Fibroblast of lung (primary cell): ENCODE measurements around the gene GRAMD2B. TPM values are rescaled to one million over a fixed set of nuclear protein-coding genes. Genes with fewer than 3 reads are reported as not detected.

Experiments
- DNase-seq, 2 donors: peaks; one replicate each; pipeline versions ENCODE4 v3.0.0 to v3.0.0-alpha.2; 2010; ENCODE audit warnings: low read depth in 2 of 2
- H2AFZ ChIP-seq: 2 replicates; pipeline ENCODE4 v1.5.1; 2012; ENCODE audit warnings: low read length, control low read depth, inconsistent platforms
- H3K27ac ChIP-seq: 2 replicates; pipeline ENCODE4 v1.5.1; 2011; ENCODE audit warnings: low read length, control low read depth; ENCODE audit not compliant: insufficient read depth
- H3K27me3 ChIP-seq: 2 replicates; pipeline ENCODE4 v1.5.1; 2011; ENCODE audit warnings: mild to moderate bottlenecking, low read length; ENCODE audit not compliant: control insufficient read depth, insufficient read depth
- H3K36me3 ChIP-seq: 2 replicates; pipeline ENCODE4 v1.5.1; 2011; ENCODE audit warnings: low read length; ENCODE audit not compliant: control insufficient read depth, insufficient read depth
- H3K4me1 ChIP-seq: 2 replicates; pipeline ENCODE4 v1.5.1; 2011; ENCODE audit warnings: low read length; ENCODE audit not compliant: control insufficient read depth, insufficient read depth; ENCODE audit errors: extremely low read depth
- H3K4me2 ChIP-seq: 2 replicates; pipeline ENCODE4 v1.5.1; 2011; ENCODE audit warnings: low read length, control low read depth; ENCODE audit not compliant: insufficient read depth; ENCODE audit errors: extremely low read depth
- H3K4me3 ChIP-seq, 4 experiments: fragments of 200-600 bp in 1 of 4; sonication (generic) in 1 of 4; replicated peaks in 1 of 4; 2 replicates each; pipeline ENCODE4 v1.5.1; 2011 to 2016; ENCODE audit warnings: low read length in 4 of 4, low read depth in 3 of 4, mild to moderate bottlenecking in 3 of 4, control low read depth in 2 of 4, inconsistent platforms in 1 of 4, mixed read lengths in 1 of 4; ENCODE audit not compliant: insufficient read depth in 1 of 4; ENCODE audit errors: control extremely low read depth in 1 of 4
- H3K79me2 ChIP-seq: 2 replicates; pipeline ENCODE4 v1.5.1; 2012; ENCODE audit warnings: mild to moderate bottlenecking, low read length, inconsistent platforms; ENCODE audit not compliant: control insufficient read depth, insufficient read depth
- H3K9ac ChIP-seq: 2 replicates; pipeline ENCODE4 v1.5.1; 2011; ENCODE audit warnings: mild to moderate bottlenecking, low read length, control low read depth; ENCODE audit not compliant: insufficient read depth
- H3K9me3 ChIP-seq: 2 replicates; pipeline ENCODE4 v1.5.1; 2012; ENCODE audit warnings: low read depth, low read length; ENCODE audit not compliant: control insufficient read depth, insufficient read depth
- H4K20me1 ChIP-seq: 2 replicates; pipeline ENCODE4 v1.5.1; 2011; ENCODE audit warnings: low read length; ENCODE audit not compliant: control insufficient read depth, insufficient read depth; ENCODE audit errors: extremely low read depth
- CTCF ChIP-seq, 2 donors: IDR thresholded peaks in 1 of 2; conservative IDR thresholded peaks in 1 of 2; 1 replicate in 1 of 2; 2 replicates in 1 of 2; pipeline ENCODE4 v1.5.1; 2011 to 2012; ENCODE audit warnings: low read length in 2 of 2, control low read depth in 1 of 2, inconsistent platforms in 1 of 2, low read depth in 1 of 2, mild to moderate bottlenecking in 1 of 2
- EZH2 ChIP-seq: IDR thresholded peaks from 2 replicates; pipeline ENCODE4 v1.5.1; 2012; ENCODE audit warnings: low read length, control low read depth, mild to moderate bottlenecking; ENCODE audit errors: missing control alignments
- polyA plus RNA-seq, 2 donors: library from polyadenylated mRNA; depleted of rRNA in 1 of 2; stranded (reverse) in 1 of 2; unstranded in 1 of 2; fragments of >200 nt; gene quantifications; 2 replicates each; pipeline ENCODE4 v1.2.1, GENCODE V29; 2011 to 2012; ENCODE audit warnings: missing spikeins in 1 of 2
- total RNA-seq: library from RNA; depleted of rRNA; stranded (reverse); fragments of >200 nt; gene quantifications from 2 replicates; pipeline ENCODE4 v1.2.1, GENCODE V29; 2014

The GRAMD2B gene
- total and polyA plus RNA-seq, 2 donors (not counting 1 experiment from before 2014, with no cell fraction given), result 21.3 to 37.6 TPM

GRCh38 chr5:126513703-126514102 is 90.5 kb downstream of the GRAMD2B start:
- no peak for TF ChIP-seq EZH2
- no peak for TF ChIP-seq CTCF (conservative IDR thresholded peaks at IDR 0.05 in 1 of 2, IDR thresholded peaks at IDR 0.05 in 1 of 2; ENCODE audit: low read depth in 1 of 2, low read length in 2 of 2)
- Histone ChIP-seq H3K9ac (no peak overlapping the region), H3K27ac (peak overlapping the region; percentile 57), H3K4me1 (peaks cover 8% of the 10 kb centered on the region), H3K79me2 (no peaks in the 10 kb centered on the region), H4K20me1 (no peaks in the 10 kb centered on the region), H3K27me3 (no peaks in the 10 kb centered on the region), H3K36me3 (no peaks in the 10 kb centered on the region), H3K4me3 (peak overlapping the region in 1 of 4 experiments; percentile 0), H2AFZ (peak overlapping the region; percentile 59), H3K4me2 (peak overlapping the region; percentile 73), H3K9me3 (no peaks in the 10 kb centered on the region)
- peak in 1 of 2 donors; percentile 12 for DNase-seq

DNA sequence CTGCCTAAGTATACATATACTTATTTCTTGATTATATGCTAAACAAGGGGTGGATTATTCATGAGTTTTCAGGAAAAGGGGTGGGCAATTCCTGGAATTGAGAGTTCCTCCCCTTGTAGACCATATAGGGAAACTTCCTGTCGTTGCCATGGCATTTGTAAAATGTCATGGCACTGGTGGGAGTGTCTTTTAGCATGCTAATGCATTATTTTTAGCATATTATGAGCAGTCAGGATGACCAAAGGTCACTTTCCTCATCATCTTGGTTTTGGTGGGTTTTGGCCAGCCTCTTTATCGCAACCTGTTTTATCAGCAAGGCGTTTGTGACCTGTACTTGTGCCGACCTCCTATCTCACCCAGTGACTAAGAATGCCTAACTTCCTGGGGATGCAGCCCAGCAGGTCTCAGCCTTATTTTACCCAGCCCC is 90.9 kb downstream of the GRAMD2B start:
- peak; percentile 50 to 60 for DNase-seq
- H3K27me3 ChIP-seq, result no peaks in the 10 kb centered on the region
- peaks cover 8% of the 10 kb centered on the region for H3K4me1 ChIP-seq
- H3K9ac ChIP-seq, result no peak overlapping the region
- H3K9me3 ChIP-seq, result no peaks in the 10 kb centered on the region
- no peaks in the 10 kb centered on the region for H4K20me1 ChIP-seq
- H3K4me3 ChIP-seq, result no peak overlapping the region
- no peak overlapping the region for H2AFZ ChIP-seq
- no peaks in the 10 kb centered on the region for H3K79me2 ChIP-seq
- no peak for TF ChIP-seq CTCF (conservative IDR thresholded peaks at IDR 0.05 in 1 of 2, IDR thresholded peaks at IDR 0.05 in 1 of 2; ENCODE audit: low read depth in 1 of 2, low read length in 2 of 2)
- no peak for TF ChIP-seq EZH2
- H3K27ac ChIP-seq, result peak overlapping the region; percentile 57
- H3K36me3 ChIP-seq, result no peaks in the 10 kb centered on the region
- peak overlapping the region; percentile 73 for H3K4me2 ChIP-seq

DNA sequence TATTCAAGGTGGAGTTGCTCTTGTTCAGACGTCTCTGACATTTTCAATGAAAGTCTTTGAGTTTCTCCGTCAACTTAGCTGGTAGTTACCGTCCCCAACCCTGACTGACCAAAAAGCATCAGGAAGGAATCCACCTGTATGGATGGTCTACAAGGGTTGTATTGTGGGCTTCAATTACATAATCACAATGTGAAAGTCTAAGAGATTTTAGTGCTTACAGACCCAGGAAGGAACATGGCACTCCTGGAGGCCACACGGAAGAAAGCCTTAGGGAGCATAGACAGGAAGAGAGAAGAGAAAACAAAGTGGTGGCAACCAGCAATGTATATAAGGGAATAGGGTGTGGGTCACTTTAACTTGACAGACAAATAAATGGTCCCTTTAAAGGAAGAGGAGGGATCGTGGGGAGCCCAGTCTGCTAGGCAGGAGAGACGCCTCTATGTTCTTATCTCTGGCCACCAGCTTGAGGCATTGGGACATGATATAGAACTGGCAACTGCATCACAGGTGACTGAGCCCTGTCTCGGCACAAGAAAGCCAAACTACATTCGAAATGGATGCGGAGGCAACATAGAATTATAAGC is 91.4 kb downstream of the GRAMD2B start:
- Histone ChIP-seq H3K27ac (peak overlapping the region; percentile 57), H3K36me3 (no peaks in the 10 kb centered on the region), H3K79me2 (no peaks in the 10 kb centered on the region), H3K9ac (no peak overlapping the region), H3K4me1 (peaks cover 8% of the 10 kb centered on the region), H2AFZ (no peak overlapping the region), H3K9me3 (no peaks in the 10 kb centered on the region), H4K20me1 (no peaks in the 10 kb centered on the region), H3K4me2 (no peak overlapping the region), H3K27me3 (no peaks in the 10 kb centered on the region), H3K4me3 (no peak overlapping the region)
- DNase-seq, result no peak
- TF ChIP-seq EZH2 (no peak), CTCF (conservative IDR thresholded peaks at IDR 0.05 in 1 of 2, IDR thresholded peaks at IDR 0.05 in 1 of 2; ENCODE audit: low read depth in 1 of 2, low read length in 2 of 2) (no peak)
